Measurements from ENCODE around the gene NR6A1. TPM values are rescaled to one million over a fixed set of nuclear protein-coding genes. Genes with fewer than 3 reads are reported as not detected.

Gene NR6A1
- total and polyA plus RNA-seq, 2 of the 8 experiments (the other 6 are each of a cell fraction or from before 2014, with no cell fraction given) = 93.2 to 237 TPM

DNA sequence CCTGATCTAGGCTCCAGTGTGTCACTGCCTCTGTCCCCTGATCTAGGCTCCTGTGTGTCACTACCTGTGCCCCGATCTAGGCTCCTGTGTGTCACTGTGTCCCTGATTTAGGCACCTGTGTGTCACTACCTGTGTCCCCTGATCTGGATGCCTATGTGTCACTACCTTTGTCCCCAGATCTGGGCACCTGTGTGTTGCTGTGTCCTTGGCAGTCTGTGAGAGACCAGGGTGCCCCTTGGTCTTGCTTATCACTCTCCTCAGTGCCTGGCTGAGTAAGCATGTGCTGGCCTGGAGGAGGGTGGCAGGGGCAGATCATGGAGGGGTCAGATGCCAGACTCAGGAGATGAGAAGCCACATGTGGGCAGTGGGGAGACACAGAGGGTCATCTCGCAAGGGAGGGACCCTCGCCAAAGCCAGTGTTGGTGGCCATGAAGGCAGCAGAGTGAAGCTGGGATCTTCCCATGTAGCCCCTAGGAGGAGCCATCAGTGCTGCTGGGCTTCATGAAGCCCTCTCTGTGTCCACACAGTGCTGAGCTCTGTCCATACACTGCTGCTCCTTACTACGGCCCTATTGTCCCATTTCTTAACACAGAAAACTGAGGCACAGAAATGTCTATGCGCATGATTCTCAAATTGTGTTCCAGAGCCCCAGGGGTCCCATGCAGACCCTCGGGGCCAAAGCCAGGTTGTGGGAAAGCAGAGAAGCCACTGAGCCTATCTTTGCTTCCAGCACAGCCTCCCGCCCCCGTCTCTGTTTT lies 21.3 kb upstream of the NR6A1 start:
- FAIRE-seq (no peak), DNase-seq (ENCODE audit: low read depth in 1 of 2, low spot score in 2 of 2) (no peak)
- no peak overlapping the region; a peak in 1 of 7 replicates for H3K9ac ChIP-seq (replicated peaks in 1 of 4; ENCODE audit: extremely low read depth in 1 of 4, low read depth in 3 of 4, low read length in 3 of 4)
- peak overlapping the region; percentile 53; the same call in 1 of the 2 replicates for H2BK15ac ChIP-seq (ENCODE audit: low read length)
- no peaks in the 10 kb centered on the region for H3K79me1 ChIP-seq (ENCODE audit: low read depth, low read length)
- H3K36me3 ChIP-seq (ENCODE audit: control insufficient read depth in 2 of 4, insufficient read depth in 4 of 4, low read length in 3 of 4) = no peaks in the 10 kb centered on the region
- no peaks in the 10 kb centered on the region for H3K27me3 ChIP-seq (replicated peaks in 1 of 4; ENCODE audit: control insufficient read depth in 3 of 4, extremely low read depth in 1 of 4, insufficient read depth in 3 of 4, low read length in 3 of 4)
- H3K4me1 ChIP-seq (replicated peaks in 1 of 4; ENCODE audit: control insufficient read depth in 3 of 4, insufficient read depth in 4 of 4, low read length in 3 of 4) = peaks cover 0 to 4% (median 0%) of the 10 kb centered on the region in 4 experiments; a peak in 2 of 7 replicates
- no peak overlapping the region for H3K4me2 ChIP-seq (ENCODE audit: insufficient read depth in 1 of 2, low read depth in 2 of 2, low read length in 2 of 2)
- H4K8ac ChIP-seq (ENCODE audit: extremely low read depth, insufficient read depth, low read length) = no peak overlapping the region
- no peak overlapping the region for H3K27ac ChIP-seq (ENCODE audit: low read depth, low read length)
- H2AFZ ChIP-seq (ENCODE audit: low read length) = no peak overlapping the region
- no peak overlapping the region for H3K56ac ChIP-seq (replicated peaks; ENCODE audit: insufficient read length, low read depth, low read length)
- ChIA-PET CTCF (ENCODE audit: partially characterized antibody) (interaction anchor here (0.9 to 65.2 kb wide), 8 partner anchors 9 to 58 kb away, joined by 4 to 1529 read pairs (median 8); partner anchors contain the start of genes ARPC5L, NR6A1, OLFML2A and RPL35), POLR2A (ENCODE audit: partially characterized antibody) (interaction anchor here (0.9 to 1.5 kb wide), 3 partner anchors 13 to 69 kb away, joined by 3 read pairs; partner anchors contain the start of genes ARPC5L and RPL35)
- WGBS, 2 experiments (ENCODE audit: extremely low coverage in 1 of 2, insufficient coverage in 1 of 2, insufficient read length in 1 of 2, insufficient replicate concordance in 2 of 2, low coverage in 1 of 2, low lambda C conversion rate in 2 of 2, missing lambda C conversion rate in 1 of 2) = 85% methylated on average over 8 of the region's 8 CpGs; no CpG with 5 or more reads in 1 of the 2 experiments
- H3K9me3 ChIP-seq (ENCODE audit: insufficient read depth in 2 of 2, low read depth in 1 of 2, low read length in 1 of 2) = no peaks in the 10 kb centered on the region
- no peak overlapping the region for H3K23ac ChIP-seq (ENCODE audit: insufficient read length)
- H4K20me1 ChIP-seq (replicated peaks in 1 of 2; ENCODE audit: control insufficient read depth in 1 of 2, insufficient read depth in 2 of 2, low read length in 2 of 2) = no peaks in the 10 kb centered on the region
- no peak overlapping the region for H3K4me3 ChIP-seq (ENCODE audit: extremely low read depth in 1 of 4, insufficient read depth in 2 of 4, low read depth in 3 of 4, low read length in 4 of 4)
- no peak overlapping the region for H3K4ac ChIP-seq (replicated peaks; ENCODE audit: insufficient read length, low read depth, low read length)
- no peak overlapping the region for H3K18ac ChIP-seq (ENCODE audit: extremely low read depth, low read length)
- no peaks in the 10 kb centered on the region for H3K23me2 ChIP-seq (ENCODE audit: low read depth, low read length)
- H2AK5ac ChIP-seq (ENCODE audit: low read depth, low read length) = peak overlapping the region; percentile 33; the same call in 1 of the 2 replicates
- no peak overlapping the region for H3K14ac ChIP-seq (ENCODE audit: insufficient read length)
- 0 out of 2 replicates have a peak overlapping the region, but pooled peaks have one; percentile 39 for H2BK12ac ChIP-seq (ENCODE audit: low read depth, low read length)
- H2BK20ac ChIP-seq (ENCODE audit: low read length) = no peak overlapping the region
- H2BK5ac ChIP-seq (ENCODE audit: low read depth, low read length) = no peak overlapping the region
- no peak overlapping the region for H4K91ac ChIP-seq (replicated peaks; ENCODE audit: insufficient read length, low read length)
- no peak overlapping the region for H2BK120ac ChIP-seq (replicated peaks; ENCODE audit: low read depth, low read length)
- H3K79me2 ChIP-seq (ENCODE audit: control insufficient read depth in 1 of 2, insufficient read depth in 2 of 2, low read length in 2 of 2) = no peaks in the 10 kb centered on the region
- H4K5ac ChIP-seq (ENCODE audit: insufficient read length, low read depth, low read length) = no peak overlapping the region
- TF ChIP-seq KDM1A (IDR thresholded peaks at IDR 0.05; ENCODE audit: borderline replicate concordance, low read length) = peak; percentile 83; the same call in 1 of the 2 replicates
- TF ChIP-seq RNF2 (IDR thresholded peaks at IDR 0.05; ENCODE audit: borderline replicate concordance, low read depth, low read length, missing control alignments, poor library complexity, severe bottlenecking) = no peak
- no peak for TF ChIP-seq CTBP2 (IDR thresholded peaks at IDR 0.05; ENCODE audit: borderline replicate concordance, insufficient read depth, insufficient read length, low read length)
- no peak for TF ChIP-seq USF2 (IDR thresholded peaks at IDR 0.05; ENCODE audit: low read length)
- 0 out of 4 replicates have a peak, but pooled peaks of 1 of the 2 experiments have one; percentile 8 for TF ChIP-seq RAD21 (IDR thresholded peaks at IDR 0.05 in 1 of 2, conservative IDR thresholded peaks at IDR 0.05 in 1 of 2; ENCODE audit: low read depth in 2 of 2, low read length in 2 of 2)

All from H1 (cell line).